Kidney (tissue), 14 donors: ENCODE data around the gene BCAR1. TPM values are rescaled to one million over a fixed set of nuclear protein-coding genes. Genes with fewer than 3 reads are reported as not detected.
A peak's percentile ranks its signal among the peaks of the same experiment; 100 is the strongest.

Experiments
- DNase-seq, 5 donors: peaks; one replicate each; pipeline ENCODE4 v3.0.0-alpha.2; 2013 to 2020
- FAIRE-seq: peaks from 2 replicates; lab custom pipeline; 2012; peaks lifted over from hg19 to GRCh38; lab: Jason Lieb, UNC
- H3K27ac ChIP-seq, 2 donors: one replicate each; pipeline ENCODE4 v1.7.0; 2013; ENCODE audit warnings: low read depth in 2 of 2, low read length in 2 of 2, inconsistent platforms in 1 of 2
- H3K27me3 ChIP-seq: one replicate; pipeline ENCODE4 v1.7.1; 2013; ENCODE audit warnings: low read length, inconsistent platforms; ENCODE audit not compliant: control insufficient read depth, insufficient read depth
- H3K36me3 ChIP-seq, 3 donors: one replicate each; pipeline versions ENCODE4 v1.7.0 to v1.7.1; 2013; ENCODE audit warnings: low read length in 3 of 3, control low read depth in 1 of 3, inconsistent platforms in 1 of 3; ENCODE audit not compliant: insufficient read depth in 3 of 3, control insufficient read depth in 2 of 3
- H3K4me1 ChIP-seq, 3 donors: one replicate each; pipeline versions ENCODE4 v1.7.0 to v1.7.1; 2013; ENCODE audit warnings: low read length in 3 of 3, inconsistent platforms in 1 of 3, low read depth in 1 of 3; ENCODE audit not compliant: control insufficient read depth in 2 of 3, insufficient read depth in 2 of 3
- H3K4me3 ChIP-seq, 3 donors: one replicate each; pipeline versions ENCODE4 v1.7.0 to v1.8.1; 2013; ENCODE audit warnings: low read length in 3 of 3, control low read depth in 1 of 3, inconsistent platforms in 1 of 3
- H3K9ac ChIP-seq, 3 donors: one replicate each; pipeline versions ENCODE4 v1.7.0 to v1.7.1; 2013; ENCODE audit warnings: low read length in 3 of 3, control low read depth in 1 of 3, inconsistent platforms in 1 of 3
- H3K9me3 ChIP-seq, 3 donors: one replicate each; pipeline versions ENCODE4 v1.7.0 to v1.7.1; 2013; ENCODE audit warnings: low read length in 3 of 3, control low read depth in 1 of 3, inconsistent platforms in 1 of 3; ENCODE audit not compliant: control insufficient read depth in 2 of 3, insufficient read depth in 1 of 3
- CTCF ChIP-seq: IDR thresholded peaks from 3 replicates; pipeline ENCODE4 v1.5.1; 2012; ENCODE audit warnings: mild to moderate bottlenecking, moderate library complexity, borderline replicate concordance; ENCODE audit not compliant: insufficient read depth; ENCODE audit errors: extremely low read depth
- intact Hi-C: fragments of 100-400 bp; cut with DNase I; formaldehyde crosslinking; loops from one replicate; pipeline ENCODE4 v1.11.1; 2022
- polyA plus RNA-seq: library from polyadenylated mRNA; stranded (reverse); fragments of 350-450 nt; fragmentation: Illumina TruSeq; extraction: RNeasy Lipid Tissue Mini Kit (QIAGEN cat#74804); gene quantifications from one replicate; pipeline ENCODE4 v1.2.3, GENCODE V29; 2014; ENCODE audit warnings: low read depth, low replicate concordance; ENCODE audit not compliant: insufficient read depth
- total RNA-seq: library from RNA; stranded (reverse); fragmentation: NEBNext Ultra II Directional; extraction: Animal tissue kit (Norgen Biotek cat#: 25700); gene quantifications from one replicate; pipeline ENCODE4 v1.2.1, GENCODE V29; 2021
- donor health status: control.
- donor health status: control.
- donor health status: control.
- donor health status: control.
- donor health status: control.
- donor health status: DM: yes; HTN: yes; CAD: no.
- donor health status: Normal renal cell carcinoma (clear cell type).

Gene BCAR1
- total and polyA plus RNA-seq, 2 donors from 2014 or later, result 69.1 to 123 TPM

- H3K9ac ChIP-seq, result no peak overlapping the region
- H3K9me3 ChIP-seq, result no peaks in the 10 kb centered on the region
- DNase-seq (peak in 4 of 5 donors; percentile 37 to 63 (median 50)), FAIRE-seq (no peak)
- H3K4me3 ChIP-seq, result no peak overlapping the region
- H3K27me3 ChIP-seq, result no peaks in the 10 kb centered on the region
- no peak overlapping the region for H3K27ac ChIP-seq
- peaks cover 0 to 17% (median 5%) of the 10 kb centered on the region in 3 donors for H3K36me3 ChIP-seq
- no peak for TF ChIP-seq CTCF
- intact Hi-C loops, result no loop called here
- peaks cover 0 to 8% (median 0%) of the 10 kb centered on the region in 3 donors for H3K4me1 ChIP-seq
Observed at GRCh38 chr16:75287708-75288107, 36.3 kb upstream of the BCAR1 start.

GRCh38 chr16:75286389-75286788 lies 35.0 kb upstream of the BCAR1 start:
- peaks cover 0 to 8% (median 0%) of the 10 kb centered on the region in 3 donors for H3K4me1 ChIP-seq

DNA sequence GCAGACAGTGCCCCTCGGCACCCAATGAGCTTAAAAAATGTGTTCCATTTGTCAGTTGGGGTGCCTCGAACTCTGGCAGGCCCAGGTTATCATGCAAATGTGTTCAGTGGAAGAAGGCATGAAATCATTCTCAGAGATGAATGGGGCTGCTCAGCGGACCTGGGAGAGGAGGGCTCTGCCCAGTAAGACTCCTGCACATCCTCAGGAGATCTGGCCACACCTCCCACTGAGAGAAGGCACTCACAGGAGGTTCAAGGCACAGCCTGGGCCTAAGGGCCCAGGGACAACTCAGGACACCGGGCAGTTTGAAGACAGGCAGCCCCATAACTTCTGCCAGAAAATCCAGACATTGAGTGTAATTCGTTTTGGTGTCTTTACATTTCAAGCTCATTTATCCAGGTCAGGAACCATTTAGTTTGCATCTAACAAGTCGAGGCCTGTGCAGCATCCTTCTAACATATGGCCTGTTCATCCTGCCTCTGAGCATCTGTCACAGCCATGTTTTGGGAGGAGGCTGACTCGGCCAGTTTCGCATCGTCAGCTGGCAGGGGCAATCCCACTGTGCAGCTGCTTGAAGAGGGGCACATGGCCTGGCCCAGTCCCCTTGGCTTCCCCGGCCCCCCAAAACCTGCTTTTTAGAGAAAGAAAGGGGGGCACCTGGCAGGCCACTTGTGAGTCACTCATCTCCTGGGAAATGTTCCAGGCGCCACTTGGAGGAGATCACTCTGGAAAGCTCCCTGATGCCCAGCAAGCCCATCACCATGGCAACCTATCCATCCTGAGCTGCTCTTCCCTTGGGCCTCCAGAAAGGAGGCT lies 31.2 kb upstream of the BCAR1 start:
- no peaks in the 10 kb centered on the region for H3K4me1 ChIP-seq
- no peaks in the 10 kb centered on the region for H3K36me3 ChIP-seq
- FAIRE-seq (no peak), DNase-seq (no peak)
- H3K4me3 ChIP-seq, result no peak overlapping the region
- H3K27ac ChIP-seq, result no peak overlapping the region
- TF ChIP-seq CTCF, result no peak
- H3K9me3 ChIP-seq, result no peaks in the 10 kb centered on the region
- no peak overlapping the region for H3K9ac ChIP-seq
- H3K27me3 ChIP-seq, result no peaks in the 10 kb centered on the region
- intact Hi-C loops, result no loop called here

More at GRCh38 chr16:75286389-75286788, 35.0 kb upstream of the BCAR1 start:
- no peak overlapping the region for H3K9ac ChIP-seq
- peaks cover 0 to 5% (median 3%) of the 10 kb centered on the region in 3 donors for H3K36me3 ChIP-seq
- intact Hi-C loops, result no loop called here
- no peak for DNase-seq
- FAIRE-seq, result no peak
- no peak for TF ChIP-seq CTCF
- no peaks in the 10 kb centered on the region for H3K9me3 ChIP-seq
- H3K27ac ChIP-seq, result no peak overlapping the region
- H3K4me3 ChIP-seq, result no peak overlapping the region
- H3K27me3 ChIP-seq, result no peaks in the 10 kb centered on the region
